HEK293 (cell line): ENCODE results near the gene REEP2.

Experiments used
- BCL11A ChIP-seq: fragments of 450-650 bp; formaldehyde crosslinking; IDR thresholded peaks from 2 replicates; pipeline ENCODE4 v1.5.1; 2016; ENCODE audit warnings: low read depth, missing biosample characterization, missing genetic modification characterization
- ELK4 ChIP-seq: IDR thresholded peaks from 2 replicates; pipeline ENCODE4 v1.6.1; 2011; ENCODE audit warnings: mild to moderate bottlenecking, low read depth, low read length, borderline replicate concordance
- GLI2 ChIP-seq: fragments of 450-650 bp; formaldehyde crosslinking; IDR thresholded peaks from 2 replicates; pipeline ENCODE4; 2017; ENCODE audit warnings: missing biosample characterization, missing genetic modification characterization, low read depth, borderline replicate concordance
- GLIS1 ChIP-seq: fragments of 450-650 bp; formaldehyde crosslinking; IDR thresholded peaks from 2 replicates; pipeline ENCODE4 v1.5.1; 2016; ENCODE audit warnings: missing biosample characterization, missing genetic modification characterization
- KLF7 ChIP-seq: fragments of 450-650 bp; formaldehyde crosslinking; IDR thresholded peaks from 2 replicates; pipeline ENCODE4 v1.5.1; 2016; ENCODE audit warnings: missing biosample characterization, missing genetic modification characterization, borderline replicate concordance
- REPIN1 ChIP-seq: fragments of 450-650 bp; formaldehyde crosslinking; IDR thresholded peaks from 2 replicates; pipeline ENCODE4 v1.5.1; 2017; ENCODE audit warnings: missing biosample characterization, missing genetic modification characterization, low read depth
- SETDB1 ChIP-seq: IDR thresholded peaks from one replicate; pipeline ENCODE4 v1.6.1; 2017; ENCODE audit warnings: mild to moderate bottlenecking, low read length, moderate library complexity, mixed read lengths; ENCODE audit not compliant: insufficient read length
- SP7 ChIP-seq: fragments of 450-650 bp; formaldehyde crosslinking; IDR thresholded peaks from 2 replicates; pipeline ENCODE4 v1.5.1; 2016; ENCODE audit warnings: missing biosample characterization, missing genetic modification characterization
- ZBTB10 ChIP-seq: fragments of 450-650 bp; formaldehyde crosslinking; IDR thresholded peaks from 2 replicates; pipeline ENCODE4 v1.5.1; 2016; ENCODE audit warnings: missing biosample characterization, missing genetic modification characterization
- ZBTB20 ChIP-seq: fragments of 450-650 bp; formaldehyde crosslinking; IDR thresholded peaks from 2 replicates; pipeline ENCODE4 v1.5.1; 2016; ENCODE audit warnings: missing biosample characterization, missing genetic modification characterization
- ZBTB26 ChIP-seq: fragments of 450-650 bp; formaldehyde crosslinking; optimal IDR thresholded peaks from 2 replicates; pipeline ENCODE3; 2016; ENCODE audit warnings: missing biosample characterization, mild to moderate bottlenecking, missing genetic modification characterization
- ZBTB8A ChIP-seq: fragments of 450-650 bp; formaldehyde crosslinking; IDR thresholded peaks from 2 replicates; pipeline ENCODE4 v1.5.1; 2016; ENCODE audit warnings: missing biosample characterization, missing genetic modification characterization
- ZEB2 ChIP-seq: fragments of 450-650 bp; formaldehyde crosslinking; IDR thresholded peaks from 2 replicates; pipeline ENCODE4 v1.5.1; 2016; ENCODE audit warnings: missing biosample characterization, missing genetic modification characterization
- ZNF10 ChIP-seq: fragments of 450-650 bp; formaldehyde crosslinking; IDR thresholded peaks from 2 replicates; pipeline ENCODE4 v1.5.1; 2017; ENCODE audit warnings: missing biosample characterization, missing genetic modification characterization
- ZNF121 ChIP-seq: fragments of 450-650 bp; formaldehyde crosslinking; IDR thresholded peaks from 2 replicates; pipeline ENCODE4 v1.5.1; 2016; ENCODE audit warnings: missing biosample characterization, missing genetic modification characterization
- ZNF133 ChIP-seq: fragments of 450-650 bp; formaldehyde crosslinking; IDR thresholded peaks from 2 replicates; pipeline ENCODE4 v1.5.1; 2016; ENCODE audit warnings: missing biosample characterization, missing genetic modification characterization
- ZNF2 ChIP-seq: fragments of 450-650 bp; formaldehyde crosslinking; IDR thresholded peaks from 2 replicates; pipeline ENCODE4 v1.5.1; 2016; ENCODE audit warnings: missing biosample characterization, missing genetic modification characterization
- ZNF221 ChIP-seq: fragments of 450-650 bp; formaldehyde crosslinking; IDR thresholded peaks from 2 replicates; pipeline ENCODE4 v1.5.1; 2017; ENCODE audit warnings: missing biosample characterization, missing genetic modification characterization, borderline replicate concordance
- ZNF26 ChIP-seq: fragments of 450-650 bp; formaldehyde crosslinking; IDR thresholded peaks from 2 replicates; pipeline ENCODE4 v1.5.1; 2016; ENCODE audit warnings: missing biosample characterization, missing genetic modification characterization
- ZNF341 ChIP-seq: fragments of 450-650 bp; formaldehyde crosslinking; IDR thresholded peaks from 2 replicates; pipeline ENCODE4; 2016; ENCODE audit warnings: low read depth, missing biosample characterization, missing genetic modification characterization
- ZNF366 ChIP-seq: fragments of 450-650 bp; formaldehyde crosslinking; conservative IDR thresholded peaks from 2 replicates; pipeline ENCODE4 v1.5.1; 2016; ENCODE audit warnings: missing biosample characterization, missing genetic modification characterization
- ZNF426 ChIP-seq: fragments of 450-650 bp; formaldehyde crosslinking; IDR thresholded peaks from 2 replicates; pipeline ENCODE4 v1.5.1; 2017; ENCODE audit warnings: missing biosample characterization, missing genetic modification characterization, mild to moderate bottlenecking, inconsistent platforms, moderate library complexity
- ZNF544 ChIP-seq: fragments of 450-650 bp; formaldehyde crosslinking; IDR thresholded peaks from 2 replicates; pipeline ENCODE4 v1.5.0; 2017; ENCODE audit warnings: missing biosample characterization, missing genetic modification characterization
- ZNF555 ChIP-seq: fragments of 450-650 bp; formaldehyde crosslinking; conservative IDR thresholded peaks from 2 replicates; pipeline ENCODE4 v1.5.1; 2017; ENCODE audit warnings: missing biosample characterization, mild to moderate bottlenecking, missing genetic modification characterization, inconsistent platforms
- ZNF558 ChIP-seq: fragments of 450-650 bp; formaldehyde crosslinking; IDR thresholded peaks from 2 replicates; pipeline ENCODE4 v1.5.1; 2016; ENCODE audit warnings: missing biosample characterization, missing genetic modification characterization
- ZNF560 ChIP-seq: fragments of 450-650 bp; formaldehyde crosslinking; IDR thresholded peaks from 2 replicates; pipeline ENCODE4 v1.5.1; 2017; ENCODE audit warnings: missing biosample characterization, missing genetic modification characterization, borderline replicate concordance
- ZNF624 ChIP-seq: fragments of 450-650 bp; formaldehyde crosslinking; IDR thresholded peaks from 2 replicates; pipeline ENCODE4 v1.5.1; 2017; ENCODE audit warnings: missing biosample characterization, missing genetic modification characterization
- ZNF658 ChIP-seq: fragments of 450-650 bp; formaldehyde crosslinking; IDR thresholded peaks from 2 replicates; pipeline ENCODE4; 2016; ENCODE audit warnings: missing biosample characterization, missing genetic modification characterization
- ZNF664 ChIP-seq: fragments of 450-650 bp; formaldehyde crosslinking; IDR thresholded peaks from 2 replicates; pipeline ENCODE4 v1.5.1; 2016; ENCODE audit warnings: missing biosample characterization, missing genetic modification characterization
- ZNF670 ChIP-seq: fragments of 450-650 bp; formaldehyde crosslinking; IDR thresholded peaks from 2 replicates; pipeline ENCODE4 v1.5.1; 2016; ENCODE audit warnings: missing biosample characterization, missing genetic modification characterization, low read depth
- ZNF707 ChIP-seq: fragments of 450-650 bp; formaldehyde crosslinking; IDR thresholded peaks from 2 replicates; pipeline ENCODE4 v1.5.1; 2016; ENCODE audit warnings: missing biosample characterization, missing genetic modification characterization
- ZNF837 ChIP-seq: fragments of 450-650 bp; formaldehyde crosslinking; IDR thresholded peaks from 2 replicates; pipeline ENCODE4 v1.5.1; 2016; ENCODE audit warnings: missing biosample characterization, missing genetic modification characterization
- ZXDB ChIP-seq: fragments of 450-650 bp; formaldehyde crosslinking; IDR thresholded peaks from 2 replicates; pipeline ENCODE4 v1.5.1; 2016; ENCODE audit warnings: missing biosample characterization, missing genetic modification characterization

The REEP2 gene

GRCh38 chr5:138464388-138465260 lies 25.8 kb downstream of the REEP2 start (continued):
- TF ChIP-seq ZBTB10 (tag by site-specific recombination) (peak; percentile 99), ZNF366 (tag by site-specific recombination) (peak; percentile 99), SP7 (peak; percentile 50; the same call in 1 of the 2 replicates), ZNF658 (no peak), ZNF26 (tag by site-specific recombination) (no peak), ZNF10 (tag by site-specific recombination) (no peak), ZNF341 (tag by site-specific recombination) (peak; percentile 81), ELK4 (peak; percentile 100), ZNF426 (tag by site-specific recombination) (no peak), ZNF560 (tag by site-specific recombination) (no peak), BCL11A (tag by site-specific recombination) (peak; percentile 91; the same call in 1 of the 2 replicates), GLIS1 (peak; percentile 67), ZNF121 (tag by site-specific recombination) (0 out of 2 replicates have a peak, but pooled peaks have one; percentile 37), REPIN1 (tag by site-specific recombination) (no peak), ZNF2 (tag by site-specific recombination) (0 out of 2 replicates have a peak, but pooled peaks have one; percentile 29), ZNF555 (no peak), ZNF221 (no peak), ZEB2 (tag by site-specific recombination) (peak; percentile 85), ZNF133 (no peak), ZNF544 (no peak), ZNF670 (tag by site-specific recombination) (no peak), ZNF837 (tag by site-specific recombination) (no peak), SETDB1 (no peak), ZNF624 (tag by site-specific recombination) (no peak), ZBTB8A (peak; percentile 98), ZBTB20 (tag by site-specific recombination) (peak; percentile 93), ZNF558 (tag by site-specific recombination) (no peak), ZNF707 (no peak), KLF7 (tag by site-specific recombination) (peak; percentile 83; the same call in 1 of the 2 replicates), ZXDB (tag by site-specific recombination) (peak; percentile 99), ZNF664 (tag by site-specific recombination) (no peak), GLI2 (tag by site-specific recombination) (no peak), ZBTB26 (peak; percentile 97)
